Prostate gland (tissue), 2 donors: ENCODE measurements around the gene FAM163B. TPM values are rescaled to one million over a fixed set of nuclear protein-coding genes. Genes with fewer than 3 reads are reported as not detected.

Experiments
- DNase-seq: peaks from one replicate; pipeline ENCODE4 v3.0.0-alpha.2; 2019; ENCODE audit warnings: low spot score
- H3K27ac ChIP-seq, 2 donors: fragments of 200-600 bp; sonication (generic); 2 replicates each; pipeline ENCODE4 v1.5.1; 2017 to 2019
- H3K27me3 ChIP-seq: fragments of 200-600 bp; sonication (generic); replicated peaks from 2 replicates; pipeline ENCODE4 v1.5.1; 2019; ENCODE audit not compliant: insufficient read depth
- H3K36me3 ChIP-seq, 2 donors: fragments of 200-600 bp; sonication (generic); 1 replicate in 1 of 2; 2 replicates in 1 of 2; pipeline versions ENCODE4 v1.5.1 to v1.8.1; 2017 to 2019
- H3K4me1 ChIP-seq: fragments of 200-600 bp; sonication (generic); replicated peaks from 2 replicates; pipeline ENCODE4 v1.5.1; 2019
- H3K4me3 ChIP-seq, 2 donors: fragments of 200-600 bp; sonication (generic); 2 replicates each; pipeline ENCODE4 v1.5.1; 2017 to 2019
- H3K9me3 ChIP-seq: fragments of 200-600 bp; sonication (generic); 2 replicates; pipeline ENCODE4 v1.5.1; 2017
- CTCF ChIP-seq, 4 experiments: fragments of 200-600 bp in 2 of 4; fragments of 450-650 bp in 2 of 4; sonication (generic) in 2 of 4; IDR thresholded peaks; 1 replicate in 3 of 4; 2 replicates in 1 of 4; pipeline ENCODE4 v1.5.1; 2016 to 2019; ENCODE audit warnings: antibody characterized with exemption in 4 of 4, mild to moderate bottlenecking in 2 of 4, moderate library complexity in 2 of 4
- POLR2A ChIP-seq: fragments of 450-650 bp; IDR thresholded peaks from one replicate; pipeline ENCODE4 v1.6.1; 2016; ENCODE audit warnings: antibody characterized with exemption, mild to moderate bottlenecking
- POLR2AphosphoS5 ChIP-seq: sonication (generic); formaldehyde crosslinking; IDR thresholded peaks from one replicate; pipeline ENCODE4 v1.6.1; 2017; ENCODE audit warnings: antibody characterized with exemption
- WGBS: methylation state at CpG from one replicate; pipeline ENCODE4 v1.1.5; 2018; 5-methylcytosine and 5-hydroxymethylcytosine counted together
- intact Hi-C: fragments of 100-400 bp; cut with DNase I; formaldehyde crosslinking; loops from one replicate; pipeline ENCODE4 v1.14.2; 2022
- total RNA-seq, 2 donors: library from RNA; depleted of rRNA; stranded (reverse); fragments of >200 nt; gene quantifications; one replicate each; pipeline ENCODE4 v1.1.0, GENCODE V29; 2016

FAM163B gene
- total RNA-seq, 2 donors from 2014 or later, result 0.85 TPM; not detected in 1

GRCh38 chr9:133633681-133634080, 24.5 kb upstream of the FAM163B start:
- Histone ChIP-seq H3K9me3 (no peaks in the 10 kb centered on the region), H3K27me3 (peaks cover 2% of the 10 kb centered on the region), H3K4me3 (no peak overlapping the region), H3K4me1 (no peaks in the 10 kb centered on the region), H3K27ac (no peak overlapping the region), H3K36me3 (no peaks in the 10 kb centered on the region)
- DNase-seq, result no peak
- WGBS, result 48% methylated on average over 8 of the region's 8 CpGs
- TF ChIP-seq CTCF (IDR thresholded peaks at IDR 0.05), result no peak
- TF ChIP-seq POLR2A, result no peak
- intact Hi-C loops, result no loop called here

- Histone ChIP-seq H3K36me3 (no peaks in the 10 kb centered on the region), H3K4me3 (no peak overlapping the region), H3K27ac (no peak overlapping the region), H3K27me3 (peaks cover 2% of the 10 kb centered on the region), H3K4me1 (no peaks in the 10 kb centered on the region), H3K9me3 (no peaks in the 10 kb centered on the region)
- 59% methylated on average over 27 of the region's 27 CpGs for WGBS
- intact Hi-C loops, result no loop called here
- TF ChIP-seq POLR2AphosphoS5 (no peak), POLR2A (no peak), CTCF (IDR thresholded peaks at IDR 0.05) (no peak)
- no peak for DNase-seq
Measured at GRCh38 chr9:133632806-133633680, 23.9 kb upstream of the FAM163B start.

- intact Hi-C loops, result no loop called here
- Histone ChIP-seq H3K9me3 (no peaks in the 10 kb centered on the region), H3K27me3 (peaks cover 2% of the 10 kb centered on the region), H3K36me3 (no peaks in the 10 kb centered on the region), H3K27ac (no peak overlapping the region), H3K4me3 (no peak overlapping the region), H3K4me1 (no peaks in the 10 kb centered on the region)
- no peak for TF ChIP-seq POLR2A
- TF ChIP-seq CTCF (IDR thresholded peaks at IDR 0.05), result no peak
- no peak for TF ChIP-seq POLR2AphosphoS5
- 95% methylated on average over 10 of the region's 12 CpGs for WGBS
- no peak for DNase-seq
Measured at GRCh38 chr9:133631111-133631510, 21.9 kb upstream of the FAM163B start.

GRCh38 chr9:133629221-133630110, 20.3 kb upstream of the FAM163B start:
- no peaks in the 10 kb centered on the region for H3K9me3 ChIP-seq
- TF ChIP-seq CTCF (IDR thresholded peaks at IDR 0.05) (no peak), POLR2AphosphoS5 (no peak), POLR2A (no peak)
- no peak for DNase-seq
- intact Hi-C loops, result no loop called here
- H3K4me1 ChIP-seq, result no peaks in the 10 kb centered on the region
- no peak overlapping the region for H3K4me3 ChIP-seq
- no peak overlapping the region for H3K27ac ChIP-seq
- H3K27me3 ChIP-seq, result no peaks in the 10 kb centered on the region
- 92% methylated on average over 18 of the region's 23 CpGs for WGBS
- H3K36me3 ChIP-seq, result no peaks in the 10 kb centered on the region
